Suprapubic skin (tissue), 4 donors: Measurements from ENCODE around the gene CLASP2. TPM values are rescaled to one million over a fixed set of nuclear protein-coding genes. Genes with fewer than 3 reads are reported as not detected.

Experiments used
- DNase-seq, 2 donors: peaks; one replicate each; pipeline ENCODE4 v3.0.0-alpha.2; 2019; ENCODE audit warnings: low spot score in 2 of 2
- H3K27ac ChIP-seq: fragments of 200-600 bp; sonication (generic); one replicate; pipeline ENCODE4 v1.5.1; 2019
- H3K27me3 ChIP-seq: fragments of 200-600 bp; sonication (generic); one replicate; pipeline ENCODE4 v1.5.1; 2019
- H3K36me3 ChIP-seq: fragments of 200-600 bp; sonication (generic); one replicate; pipeline ENCODE4 v1.5.1; 2019
- H3K4me1 ChIP-seq: fragments of 200-600 bp; sonication (generic); one replicate; pipeline ENCODE4 v1.5.1; 2019
- H3K4me3 ChIP-seq: fragments of 200-600 bp; sonication (generic); one replicate; pipeline ENCODE4 v1.5.1; 2019; ENCODE audit warnings: mild to moderate bottlenecking
- H3K9me3 ChIP-seq: fragments of 200-600 bp; sonication (generic); one replicate; pipeline ENCODE4 v1.5.1; 2019
- CTCF ChIP-seq, 2 donors: fragments of 200-600 bp in 1 of 2; fragments of 450-650 bp in 1 of 2; sonication (generic) in 1 of 2; IDR thresholded peaks; one replicate each; pipeline ENCODE4 v1.5.1; 2016 to 2019; ENCODE audit warnings: antibody characterized with exemption in 2 of 2, mild to moderate bottlenecking in 1 of 2, moderate library complexity in 1 of 2
- EP300 ChIP-seq: sonication (generic); formaldehyde crosslinking; IDR thresholded peaks from one replicate; pipeline ENCODE4 v1.6.1; 2017; ENCODE audit warnings: antibody characterized with exemption
- POLR2A ChIP-seq, 2 donors: fragments of 450-650 bp; IDR thresholded peaks; one replicate each; pipeline ENCODE4 v1.6.1; 2017; ENCODE audit warnings: antibody characterized with exemption in 2 of 2, mild to moderate bottlenecking in 2 of 2, moderate library complexity in 2 of 2
- POLR2AphosphoS5 ChIP-seq, 3 donors: sonication (generic); formaldehyde crosslinking; IDR thresholded peaks; one replicate each; pipeline ENCODE4 v1.6.1; 2017; ENCODE audit warnings: antibody characterized with exemption in 3 of 3
- WGBS: methylation state at CpG from one replicate; pipeline ENCODE4 v1.1.5; 2018; 5-methylcytosine and 5-hydroxymethylcytosine counted together
- total RNA-seq, 4 donors: library from RNA; depleted of rRNA; stranded (reverse); fragments of >200 nt; gene quantifications; one replicate each; pipeline ENCODE4 v1.1.0, GENCODE V29; 2016

Gene CLASP2
- total RNA-seq, 4 donors from 2014 or later = 44.8 to 140 (median 59.7) TPM

- no peaks in the 10 kb centered on the region for H3K36me3 ChIP-seq
- peaks cover 22% of the 10 kb centered on the region for H3K4me1 ChIP-seq
- no peak for TF ChIP-seq CTCF (IDR thresholded peaks at IDR 0.05)
- no peak for TF ChIP-seq POLR2AphosphoS5 (IDR thresholded peaks at IDR 0.05)
- TF ChIP-seq EP300 = no peak
- no peak for TF ChIP-seq POLR2A (IDR thresholded peaks at IDR 0.05)
- H3K4me3 ChIP-seq = peak overlapping the region; percentile 87
- DNase-seq = no peak
- WGBS = 43% methylated on average over 7 of the region's 7 CpGs
- H3K27me3 ChIP-seq = no peaks in the 10 kb centered on the region
- no peak overlapping the region for H3K27ac ChIP-seq
- no peaks in the 10 kb centered on the region for H3K9me3 ChIP-seq
Observed at GRCh38 chr3:33716227-33716626, 1.8 kb downstream of the CLASP2 start.

- Histone ChIP-seq H3K4me1 (peaks cover 4% of the 10 kb centered on the region), H3K9me3 (no peaks in the 10 kb centered on the region), H3K27ac (no peak overlapping the region), H3K36me3 (no peaks in the 10 kb centered on the region), H3K4me3 (no peak overlapping the region), H3K27me3 (no peaks in the 10 kb centered on the region)
- 89% methylated on average over 3 of the region's 3 CpGs for WGBS
- TF ChIP-seq POLR2A (IDR thresholded peaks at IDR 0.05) (no peak), CTCF (IDR thresholded peaks at IDR 0.05) (no peak), EP300 (no peak), POLR2AphosphoS5 (IDR thresholded peaks at IDR 0.05) (no peak)
- DNase-seq = no peak
Observed at GRCh38 chr3:33711100-33711499, 7.0 kb downstream of the CLASP2 start.

- Histone ChIP-seq H3K27ac (no peak overlapping the region), H3K36me3 (no peaks in the 10 kb centered on the region), H3K9me3 (peaks cover 4% of the 10 kb centered on the region), H3K4me1 (no peaks in the 10 kb centered on the region), H3K4me3 (no peak overlapping the region), H3K27me3 (no peaks in the 10 kb centered on the region)
- TF ChIP-seq POLR2A (IDR thresholded peaks at IDR 0.05) (no peak), CTCF (IDR thresholded peaks at IDR 0.05) (no peak), POLR2AphosphoS5 (IDR thresholded peaks at IDR 0.05) (no peak), EP300 (no peak)
- 95% methylated on average over 6 of the region's 6 CpGs for WGBS
- no peak for DNase-seq
Observed at GRCh38 chr3:33706056-33706455, 12.0 kb downstream of the CLASP2 start.

- 96% methylated on average over 3 of the region's 3 CpGs for WGBS
- peaks cover 4% of the 10 kb centered on the region for H3K9me3 ChIP-seq
- no peak for TF ChIP-seq POLR2AphosphoS5 (IDR thresholded peaks at IDR 0.05)
- DNase-seq = no peak
- H3K4me3 ChIP-seq = no peak overlapping the region
- no peaks in the 10 kb centered on the region for H3K4me1 ChIP-seq
- no peaks in the 10 kb centered on the region for H3K27me3 ChIP-seq
- no peak overlapping the region for H3K27ac ChIP-seq
- no peaks in the 10 kb centered on the region for H3K36me3 ChIP-seq
Observed at GRCh38 chr3:33704891-33705290, 13.2 kb downstream of the CLASP2 start.

- H3K27me3 ChIP-seq = no peaks in the 10 kb centered on the region
- peaks cover 4% of the 10 kb centered on the region for H3K9me3 ChIP-seq
- no peak for TF ChIP-seq POLR2AphosphoS5 (IDR thresholded peaks at IDR 0.05)
- TF ChIP-seq EP300 = no peak
- TF ChIP-seq CTCF (IDR thresholded peaks at IDR 0.05) = no peak
- TF ChIP-seq POLR2A (IDR thresholded peaks at IDR 0.05) = no peak
- H3K4me1 ChIP-seq = no peaks in the 10 kb centered on the region
- WGBS = 100% methylated on average over 1 of the region's 1 CpG
- no peak overlapping the region for H3K4me3 ChIP-seq
- H3K27ac ChIP-seq = no peak overlapping the region
- no peak for DNase-seq
- no peaks in the 10 kb centered on the region for H3K36me3 ChIP-seq
Observed at GRCh38 chr3:33699275-33699674, 18.8 kb downstream of the CLASP2 start.

- no peaks in the 10 kb centered on the region for H3K27me3 ChIP-seq
Observed at GRCh38 chr3:33694944-33695343, 23.1 kb downstream of the CLASP2 start.

More at GRCh38 chr3:33694944-33695343, 23.1 kb downstream of the CLASP2 start:
- Histone ChIP-seq H3K27ac (no peak overlapping the region), H3K9me3 (no peaks in the 10 kb centered on the region), H3K4me3 (no peak overlapping the region), H3K36me3 (peaks cover 4% of the 10 kb centered on the region), H3K4me1 (no peaks in the 10 kb centered on the region)
- TF ChIP-seq CTCF (IDR thresholded peaks at IDR 0.05) = no peak
- no peak for DNase-seq
